Stimulated activated naive B cell treated with anti-CD40 and anti-IgM and Interleukin-4, amounts not matched to agents 10 μg/mL and 1 μg/mL and 100 μg/mL, for 72 hours (primary cell): Measurements from ENCODE around the gene ZNF407.
"Not testable (repeated sequence)": the region's sequence is repeated elsewhere in the genome, so short reads cannot be mapped to it uniquely, and the experiment has no call there.

Experiments used
- ATAC-seq, 2 donors: fragments of 150-1000 bp; cut with Tn5 transposase; replicated peaks; 2 replicates each; pipeline ENCODE4 v1.10.0; 2021; ENCODE audit warnings: moderate library complexity in 1 of 2
- DNase-seq: peaks from one replicate; pipeline ENCODE4 v3.0.0; 2021
- H3K27ac Mint-ChIP-seq: one replicate; pipeline ENCODE4 v1.8.0; 2022; ENCODE audit warnings: mild to moderate bottlenecking, mixed read lengths
- H3K27me3 Mint-ChIP-seq, 2 donors: one replicate each; pipeline ENCODE4 v1.8.0; 2022; ENCODE audit warnings: mixed read lengths in 2 of 2
- H3K36me3 Mint-ChIP-seq, 2 donors: one replicate each; pipeline ENCODE4 v1.8.0; 2022; ENCODE audit warnings: mixed read lengths in 2 of 2, mild to moderate bottlenecking in 1 of 2
- H3K4me1 Mint-ChIP-seq, 2 donors: one replicate each; pipeline ENCODE4 v1.8.0; 2022; ENCODE audit warnings: mixed read lengths in 2 of 2, mild to moderate bottlenecking in 1 of 2
- H3K4me3 Mint-ChIP-seq, 2 donors: one replicate each; pipeline ENCODE4 v1.8.0; 2022; ENCODE audit warnings: mild to moderate bottlenecking in 2 of 2, mixed read lengths in 2 of 2, moderate library complexity in 1 of 2
- H3K9me3 Mint-ChIP-seq, 2 donors: one replicate each; pipeline ENCODE4 v1.8.0; 2022; ENCODE audit warnings: mixed read lengths in 2 of 2, mild to moderate bottlenecking in 1 of 2

ZNF407 gene

GRCh38 chr18:75101916-75102315, 504.2 kb downstream of the ZNF407 start:
- H3K9me3 Mint-ChIP-seq, result peaks cover 6 to 10% of the 10 kb centered on the region in 2 donors
- H3K36me3 Mint-ChIP-seq, result peaks cover 0 to 5% of the 10 kb centered on the region in 2 donors
- H3K27me3 Mint-ChIP-seq, result peaks cover 7 to 18% of the 10 kb centered on the region in 2 donors
- DNase-seq (no peak), ATAC-seq (no peak)
- no peak overlapping the region for H3K27ac Mint-ChIP-seq
- H3K4me1 Mint-ChIP-seq, result no peaks in the 10 kb centered on the region
- H3K4me3 Mint-ChIP-seq, result no peak overlapping the region

- not testable (repeated sequence) for H3K36me3 Mint-ChIP-seq, ATAC-seq, DNase-seq, H3K9me3 Mint-ChIP-seq, H3K4me3 Mint-ChIP-seq, H3K27ac Mint-ChIP-seq, H3K4me1 Mint-ChIP-seq
- H3K27me3 Mint-ChIP-seq, result peaks cover 6 to 11% of the 10 kb centered on the region in 2 donors
Measured at GRCh38 chr18:75104029-75104428, 506.4 kb downstream of the ZNF407 start.

- H3K4me3 Mint-ChIP-seq, result no peak overlapping the region
- no peaks in the 10 kb centered on the region for H3K4me1 Mint-ChIP-seq
- ATAC-seq (no peak), DNase-seq (no peak)
- no peak overlapping the region for H3K27ac Mint-ChIP-seq
- H3K9me3 Mint-ChIP-seq, result peaks cover 6 to 9% of the 10 kb centered on the region in 2 donors
- peaks cover 6 to 11% of the 10 kb centered on the region in 2 donors for H3K27me3 Mint-ChIP-seq
- peaks cover 0 to 5% of the 10 kb centered on the region in 2 donors for H3K36me3 Mint-ChIP-seq
Measured at GRCh38 chr18:75104483-75104882, 506.8 kb downstream of the ZNF407 start.

GRCh38 chr18:75105551-75106254, 508.0 kb downstream of the ZNF407 start:
- Mint-ChIP-seq H3K36me3 (peaks cover 0 to 5% of the 10 kb centered on the region in 2 donors), H3K9me3 (peaks cover 6 to 7% of the 10 kb centered on the region in 2 donors), H3K4me1 (no peaks in the 10 kb centered on the region), H3K27me3 (peaks cover under 1 to 7% of the 10 kb centered on the region in 2 donors), H3K4me3 (no peak overlapping the region), H3K27ac (no peak overlapping the region)
- DNase-seq (no peak), ATAC-seq (no peak)

DNA sequence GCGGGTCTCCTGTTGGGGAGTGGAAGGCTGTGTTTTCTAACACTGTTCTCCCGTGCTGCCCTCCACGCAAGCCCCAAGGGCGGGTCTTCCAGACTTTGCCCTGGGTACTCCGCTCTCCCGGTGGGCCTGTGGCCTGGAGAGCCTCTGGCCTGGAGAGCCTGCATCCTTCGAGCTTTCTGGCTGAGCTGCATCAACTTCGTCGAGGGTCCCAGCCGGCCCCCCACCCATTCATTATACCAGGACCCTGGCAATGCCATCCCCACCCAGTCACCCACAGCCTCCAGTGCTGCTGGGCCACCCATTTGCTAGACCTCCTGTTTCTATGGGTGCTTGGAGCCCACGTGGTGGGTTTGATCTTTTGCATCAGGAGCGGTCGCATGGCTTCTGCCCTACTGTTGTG, 509.1 kb downstream of the ZNF407 start:
- peaks cover 0 to 2% of the 10 kb centered on the region in 2 donors for H3K36me3 Mint-ChIP-seq
- no peak overlapping the region for H3K4me3 Mint-ChIP-seq
- H3K27me3 Mint-ChIP-seq, result peaks cover 0 to 7% of the 10 kb centered on the region in 2 donors
- H3K4me1 Mint-ChIP-seq, result no peaks in the 10 kb centered on the region
- H3K27ac Mint-ChIP-seq, result no peak overlapping the region
- ATAC-seq (no peak), DNase-seq (no peak)
- H3K9me3 Mint-ChIP-seq, result peaks cover 4% of the 10 kb centered on the region in 2 donors

GRCh38 chr18:75107196-75107930, 509.7 kb downstream of the ZNF407 start:
- DNase-seq (no peak), ATAC-seq (no peak)
- Mint-ChIP-seq H3K27ac (no peak overlapping the region), H3K27me3 (peaks cover 0 to 7% of the 10 kb centered on the region in 2 donors), H3K36me3 (no peaks in the 10 kb centered on the region), H3K9me3 (no peaks in the 10 kb centered on the region), H3K4me3 (no peak overlapping the region), H3K4me1 (no peaks in the 10 kb centered on the region)

DNA sequence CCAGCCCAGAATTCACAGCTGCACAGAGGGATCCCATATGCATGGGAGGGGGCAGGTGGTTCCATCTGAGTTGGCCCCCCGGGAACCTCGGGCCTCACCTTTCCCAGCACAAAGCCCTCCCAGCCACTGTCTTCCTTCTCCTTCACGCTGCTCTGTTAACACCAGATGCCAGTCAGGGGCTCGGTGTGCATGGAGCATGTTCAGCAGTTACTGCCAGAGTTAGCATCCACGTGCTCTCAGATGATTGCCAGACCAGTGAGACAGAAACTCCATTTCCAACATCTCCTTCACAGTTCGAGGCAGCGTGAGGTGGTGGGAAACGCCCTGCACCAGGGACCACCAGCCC, 510.2 kb downstream of the ZNF407 start:
- no peak overlapping the region for H3K4me3 Mint-ChIP-seq
- H3K36me3 Mint-ChIP-seq, result no peaks in the 10 kb centered on the region
- H3K27ac Mint-ChIP-seq, result no peak overlapping the region
- ATAC-seq (no peak), DNase-seq (no peak)
- no peaks in the 10 kb centered on the region for H3K4me1 Mint-ChIP-seq
- no peaks in the 10 kb centered on the region for H3K9me3 Mint-ChIP-seq
- H3K27me3 Mint-ChIP-seq, result peaks cover 0 to 7% of the 10 kb centered on the region in 2 donors

- Mint-ChIP-seq H3K27me3 (peaks cover 0 to 7% of the 10 kb centered on the region in 2 donors), H3K9me3 (no peaks in the 10 kb centered on the region), H3K27ac (no peak overlapping the region), H3K4me1 (no peaks in the 10 kb centered on the region), H3K36me3 (no peaks in the 10 kb centered on the region), H3K4me3 (no peak overlapping the region)
- ATAC-seq (no peak), DNase-seq (no peak)
Measured at GRCh38 chr18:75108579-75109318, 511.1 kb downstream of the ZNF407 start.

GRCh38 chr18:75109319-75109691, 511.6 kb downstream of the ZNF407 start:
- H3K4me3 Mint-ChIP-seq, result no peak overlapping the region
- no peaks in the 10 kb centered on the region for H3K9me3 Mint-ChIP-seq
- no peaks in the 10 kb centered on the region for H3K4me1 Mint-ChIP-seq
- H3K27ac Mint-ChIP-seq, result no peak overlapping the region
- ATAC-seq (no peak), DNase-seq (no peak)
- H3K27me3 Mint-ChIP-seq, result peaks cover 0 to 7% of the 10 kb centered on the region in 2 donors
- no peaks in the 10 kb centered on the region for H3K36me3 Mint-ChIP-seq

DNA sequence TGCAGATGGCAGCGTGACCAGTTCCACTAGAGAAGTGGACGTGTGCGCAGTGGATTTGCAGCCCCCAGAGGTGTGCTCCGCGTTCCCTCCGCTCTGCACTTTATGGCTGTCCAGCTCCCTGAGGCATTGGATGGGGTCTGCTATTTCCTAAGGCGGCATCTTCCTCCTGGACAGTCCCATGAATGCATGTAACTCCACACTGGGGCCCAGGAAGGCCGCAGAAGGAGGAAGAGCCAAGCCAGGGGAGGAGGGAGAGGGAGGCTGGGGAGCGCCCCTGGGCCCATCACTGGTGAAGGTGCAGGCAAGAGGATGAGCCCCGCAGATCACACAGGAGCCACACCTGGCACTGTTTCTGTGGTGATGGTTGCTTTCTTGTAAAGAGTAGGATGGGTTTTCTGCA, 512.1 kb downstream of the ZNF407 start:
- H3K36me3 Mint-ChIP-seq, result no peaks in the 10 kb centered on the region
- no peak overlapping the region for H3K4me3 Mint-ChIP-seq
- H3K27me3 Mint-ChIP-seq, result peaks cover under 1 to 7% of the 10 kb centered on the region in 2 donors
- no peak for DNase-seq
- no peak overlapping the region for H3K27ac Mint-ChIP-seq
- H3K9me3 Mint-ChIP-seq, result peaks cover 0 to under 1% of the 10 kb centered on the region in 2 donors
- no peak for ATAC-seq
- no peaks in the 10 kb centered on the region for H3K4me1 Mint-ChIP-seq

DNA sequence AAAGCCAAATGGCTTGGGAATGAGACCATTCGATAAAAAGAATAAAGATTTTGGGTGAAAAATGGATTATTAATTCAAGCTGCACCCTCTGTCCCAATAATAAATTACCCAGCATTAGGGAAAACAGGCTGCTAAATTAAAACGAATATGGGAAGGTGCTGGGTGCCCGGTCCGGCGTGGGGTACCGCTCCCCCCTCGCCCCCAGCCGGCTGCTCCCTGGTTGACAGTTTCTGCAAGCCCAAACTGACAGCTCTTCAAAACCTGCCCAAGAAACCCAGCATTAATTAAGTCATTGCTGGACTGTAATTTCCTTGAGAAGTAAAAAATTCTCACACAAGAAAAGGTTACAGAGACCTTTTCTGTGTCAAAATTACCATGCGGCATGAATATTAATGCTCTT, 512.6 kb downstream of the ZNF407 start:
- peaks cover 5 to 7% of the 10 kb centered on the region in 2 donors for H3K27me3 Mint-ChIP-seq
- no peak for ATAC-seq
- H3K9me3 Mint-ChIP-seq, result peaks cover 0 to 4% of the 10 kb centered on the region in 2 donors
- no peaks in the 10 kb centered on the region for H3K4me1 Mint-ChIP-seq
- DNase-seq, result no peak
- no peak overlapping the region for H3K4me3 Mint-ChIP-seq
- no peak overlapping the region for H3K27ac Mint-ChIP-seq
- H3K36me3 Mint-ChIP-seq, result no peaks in the 10 kb centered on the region

GRCh38 chr18:75110846-75111415, 513.3 kb downstream of the ZNF407 start:
- Mint-ChIP-seq H3K9me3 (peaks cover 0 to 8% of the 10 kb centered on the region in 2 donors), H3K36me3 (no peaks in the 10 kb centered on the region), H3K27me3 (peaks cover 12% of the 10 kb centered on the region in 2 donors), H3K4me1 (no peaks in the 10 kb centered on the region), H3K4me3 (no peak overlapping the region), H3K27ac (no peak overlapping the region)
- ATAC-seq (no peak), DNase-seq (no peak)

DNA sequence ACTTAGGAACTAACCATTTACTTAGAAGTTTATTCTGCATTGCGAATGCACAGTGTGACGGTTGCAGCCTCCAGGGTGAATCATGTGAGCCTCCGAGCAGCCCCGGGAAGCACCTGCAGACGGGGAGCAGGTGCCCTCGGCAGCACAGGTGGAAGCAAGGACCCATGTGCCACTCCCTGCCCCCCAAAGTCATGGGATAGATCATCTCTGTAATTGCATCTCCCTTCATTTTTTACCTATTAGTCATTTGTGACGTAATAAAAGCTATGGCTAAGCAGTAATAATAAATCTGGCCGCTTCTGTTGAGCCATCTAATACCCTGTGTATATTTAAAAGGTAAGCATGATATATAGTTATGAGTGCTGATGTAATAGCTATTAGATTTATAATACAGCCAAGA, 514.1 kb downstream of the ZNF407 start:
- no peaks in the 10 kb centered on the region for H3K4me1 Mint-ChIP-seq
- H3K9me3 Mint-ChIP-seq, result peaks cover 0 to 8% of the 10 kb centered on the region in 2 donors
- DNase-seq (no peak), ATAC-seq (no peak)
- H3K27me3 Mint-ChIP-seq, result peaks cover 12 to 14% of the 10 kb centered on the region in 2 donors
- H3K27ac Mint-ChIP-seq, result no peak overlapping the region
- no peak overlapping the region for H3K4me3 Mint-ChIP-seq
- no peaks in the 10 kb centered on the region for H3K36me3 Mint-ChIP-seq
